Fibroblast of lung (primary cell): ENCODE measurements around the gene IL20.
"Not testable (repeated sequence)": the region's sequence is repeated elsewhere in the genome, so short reads cannot be mapped to it uniquely, and the experiment has no call there.

ENCODE experiments used
- CTCF ChIP-seq, 2 donors: IDR thresholded peaks in 1 of 2; conservative IDR thresholded peaks in 1 of 2; 1 replicate in 1 of 2; 2 replicates in 1 of 2; pipeline ENCODE4 v1.5.1; 2011 to 2012; ENCODE audit warnings: low read length in 2 of 2, control low read depth in 1 of 2, inconsistent platforms in 1 of 2, low read depth in 1 of 2, mild to moderate bottlenecking in 1 of 2
- EZH2 ChIP-seq: IDR thresholded peaks from 2 replicates; pipeline ENCODE4 v1.5.1; 2012; ENCODE audit warnings: low read length, control low read depth, mild to moderate bottlenecking; ENCODE audit errors: missing control alignments

GRCh38 chr1:206853696-206854095, 11.7 kb upstream of the IL20 start:
- not testable (repeated sequence) for TF ChIP-seq CTCF (conservative IDR thresholded peaks at IDR 0.05 in 1 of 2, IDR thresholded peaks at IDR 0.05 in 1 of 2; ENCODE audit: low read depth in 1 of 2, low read length in 2 of 2); EZH2
